Breast epithelium (tissue), 3 donors: ENCODE measurements around the gene CCDC106.

Source experiments
- CTCF ChIP-seq, 3 donors: fragments of 450-650 bp; IDR thresholded peaks; one replicate each; pipeline ENCODE4 v1.5.1; 2016 to 2017; ENCODE audit warnings: antibody characterized with exemption in 3 of 3, mild to moderate bottlenecking in 3 of 3, moderate library complexity in 3 of 3
- POLR2A ChIP-seq: fragments of 450-650 bp; IDR thresholded peaks from one replicate; pipeline ENCODE4 v1.6.1; 2016; ENCODE audit warnings: antibody characterized with exemption, mild to moderate bottlenecking, moderate library complexity
- POLR2AphosphoS5 ChIP-seq, 3 donors: sonication (generic); formaldehyde crosslinking; IDR thresholded peaks; one replicate each; pipeline ENCODE4 v1.6.1; 2017; ENCODE audit warnings: antibody characterized with exemption in 3 of 3

DNA sequence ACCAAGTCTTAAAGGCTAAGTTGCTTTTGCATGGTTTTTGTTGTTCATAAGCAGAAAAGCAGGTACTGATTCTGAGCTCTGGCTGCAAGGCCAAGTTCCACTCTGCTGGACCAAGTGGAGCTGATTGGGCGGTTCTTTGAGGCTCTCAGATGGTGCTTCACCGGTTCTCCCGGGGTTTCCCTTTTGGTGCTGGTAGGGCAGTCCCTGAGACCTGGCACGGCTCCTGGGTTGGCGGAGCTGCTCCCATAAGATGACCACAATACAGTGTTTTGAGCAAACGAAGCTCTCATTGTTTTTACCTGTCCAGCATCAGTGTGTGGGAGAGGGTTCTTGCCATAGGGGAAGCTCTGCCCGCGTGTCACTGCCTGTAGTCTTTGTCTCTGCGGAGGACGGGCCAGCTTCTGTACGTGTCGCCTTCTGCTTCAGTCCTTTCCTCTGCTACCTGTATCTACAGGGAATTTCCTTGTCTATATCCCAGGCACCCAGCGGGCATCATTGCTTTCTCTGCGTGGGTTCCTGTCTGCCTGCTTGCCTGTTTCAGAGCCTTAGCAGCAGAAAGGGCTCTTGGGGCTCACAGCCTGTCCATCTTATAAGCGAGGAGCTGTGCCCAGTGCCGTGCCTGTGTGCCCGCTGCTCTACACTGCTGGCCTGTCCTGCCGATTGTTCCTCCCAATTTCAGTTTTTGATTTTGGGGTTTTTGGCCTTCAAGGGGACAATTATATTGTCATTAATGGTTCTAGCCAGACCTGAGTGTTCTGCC lies 9.2 kb downstream of the CCDC106 start:
- TF ChIP-seq CTCF (IDR thresholded peaks at IDR 0.05) (no peak), POLR2AphosphoS5 (IDR thresholded peaks at IDR 0.05) (no peak), POLR2A (no peak)
